ENCODE measurements around the gene TBX6.
A peak's percentile ranks its signal among the peaks of the same experiment; 100 is the strongest.

TBX6 gene

GRCh38 chr16:30113711-30114333 is 22.1 kb upstream of the TBX6 start:
- DNase-seq (ENCODE audit: low read depth), result no peak

GRCh38 chr16:30113031-30113710 is 21.4 kb upstream of the TBX6 start, which contains the start of gene GDPD3:
Gene GDPD3 (minus strand): TSS chr16:30113537. CDS start chr16:30113478, 59 bp downstream.
- no peak for DNase-seq (ENCODE audit: low read depth)

- DNase-seq (ENCODE audit: low read depth), result peak; percentile 65
Observed at GRCh38 chr16:30112197-30113030, 20.7 kb upstream of the TBX6 start.

GRCh38 chr16:30110661-30111060 is 18.9 kb upstream of the TBX6 start:
- no peak for DNase-seq (ENCODE audit: low read depth)

- no peak for DNase-seq (ENCODE audit: low read depth)
Observed at GRCh38 chr16:30108059-30108850, 16.5 kb upstream of the TBX6 start.

GRCh38 chr16:30104492-30104891 is 12.8 kb upstream of the TBX6 start:
- DNase-seq (ENCODE audit: low read depth), result no peak

GRCh38 chr16:30104090-30104489 is 12.4 kb upstream of the TBX6 start:
- no peak for DNase-seq (ENCODE audit: low read depth)

GRCh38 chr16:30096862-30097563 is 5.3 kb upstream of the TBX6 start:
- no peak for DNase-seq (ENCODE audit: low read depth)

- peak; percentile 90 for DNase-seq (ENCODE audit: low read depth)
Observed at GRCh38 chr16:30096105-30096861, 4.6 kb upstream of the TBX6 start, which contains the start of gene YPEL3. Gene YPEL3 (minus strand): TSS chr16:30096213. CDS start chr16:30095482, 731 bp downstream.

GRCh38 chr16:30095166-30096078 is 3.7 kb upstream of the TBX6 start:
- no peak for DNase-seq (ENCODE audit: low read depth)

- no peak for DNase-seq (ENCODE audit: low read depth)
Observed at GRCh38 chr16:30094541-30095165, 2.9 kb upstream of the TBX6 start.

GRCh38 chr16:30092373-30093010 is 768 bp upstream of the TBX6 start:
- DNase-seq (ENCODE audit: low read depth), result peak; percentile 76

GRCh38 chr16:30090610-30091331 is 953 bp downstream of the TBX6 start:
- no peak for DNase-seq (ENCODE audit: low read depth)

GRCh38 chr16:30088832-30089624 is 2.7 kb downstream of the TBX6 start:
- DNase-seq (ENCODE audit: low read depth), result no peak

- DNase-seq (ENCODE audit: low read depth), result no peak
Observed at GRCh38 chr16:30088237-30088831, 3.4 kb downstream of the TBX6 start.

GRCh38 chr16:30087181-30087898 is 4.4 kb downstream of the TBX6 start:
- DNase-seq (ENCODE audit: low read depth), result no peak
